Caco-2 (cell line): ENCODE results near the gene ZNF205. TPM values are rescaled to one million over a fixed set of nuclear protein-coding genes. Genes with fewer than 3 reads are reported as not detected.

ENCODE experiments used
- BruUV-seq: library from RNA; stranded (reverse); fragments of 400-500 nt; replicated peaks from 2 replicates; lab custom pipeline; 2021; lab: Mats Ljungman, UMichigan
- CTCF ChIA-PET: fragments of 300-600 bp; sonication (Branson Sonifier 250); formaldehyde crosslinking; loops from one replicate; lab custom pipeline; 2022; ENCODE audit warnings: antibody characterized with exemption; lab: Charles Lee
- POLR2A ChIA-PET: fragments of 300-600 bp; sonication (Branson Sonifier 250); formaldehyde crosslinking; loops from one replicate; lab custom pipeline; 2022; ENCODE audit warnings: antibody characterized with exemption; lab: Charles Lee
- DNase-seq, 2 experiments: peaks; one replicate each; pipeline versions ENCODE4 v3.0.0 to v3.0.0-alpha.2; 2020 to 2022
- H3K27me3 ChIP-seq: replicated peaks from 2 replicates; pipeline ENCODE4 v1.6.0; 2011; ENCODE audit warnings: low read length; ENCODE audit not compliant: control insufficient read depth, insufficient read depth
- H3K36me3 ChIP-seq: 2 replicates; pipeline ENCODE4 v1.5.1; 2011; ENCODE audit warnings: low read length; ENCODE audit not compliant: control insufficient read depth, insufficient read depth
- H3K4me1 ChIP-seq: fragments of 250-450 bp; sonication (Bioruptor Pico); 2 replicates; pipeline ENCODE4 v1.5.1; 2020; ENCODE audit warnings: mild to moderate bottlenecking
- H3K4me3 ChIP-seq: 2 replicates; pipeline ENCODE4 v1.5.1; 2011; ENCODE audit warnings: low read depth, mild to moderate bottlenecking, control low read depth, low read length
- H3K9me3 ChIP-seq: fragments of 250-450 bp; sonication (Bioruptor Pico); 2 replicates; pipeline ENCODE4 v1.5.1; 2020; ENCODE audit warnings: mild to moderate bottlenecking, moderate library complexity
- H3K27ac Mint-ChIP-seq: one replicate; pipeline ENCODE4 v1.8.0; 2022; ENCODE audit warnings: mixed read lengths; ENCODE audit not compliant: unreplicated experiment
- H3K27me3 Mint-ChIP-seq: one replicate; pipeline ENCODE4 v1.8.0; 2022; ENCODE audit warnings: mixed read lengths; ENCODE audit not compliant: insufficient read depth, unreplicated experiment
- H3K36me3 Mint-ChIP-seq: one replicate; pipeline ENCODE4 v1.8.0; 2022; ENCODE audit warnings: mild to moderate bottlenecking, mixed read lengths; ENCODE audit not compliant: insufficient read depth, unreplicated experiment
- H3K4me1 Mint-ChIP-seq: one replicate; pipeline ENCODE4 v1.8.0; 2022; ENCODE audit warnings: low read depth, mixed read lengths; ENCODE audit not compliant: unreplicated experiment
- H3K4me3 Mint-ChIP-seq: one replicate; pipeline ENCODE4 v1.8.0; 2022; ENCODE audit warnings: mild to moderate bottlenecking, moderate library complexity, mixed read lengths; ENCODE audit not compliant: unreplicated experiment
- H3K9me3 Mint-ChIP-seq: one replicate; pipeline ENCODE4 v1.8.0; 2022; ENCODE audit warnings: mixed read lengths; ENCODE audit not compliant: unreplicated experiment
- CTCF ChIP-seq, 2 experiments: fragments of 200-600 bp in 1 of 2; IDR thresholded peaks; 1 replicate in 1 of 2; 2 replicates in 1 of 2; pipeline versions ENCODE4 v1.5.1 to v1.8.0; 2011 to 2022; ENCODE audit warnings: antibody characterized with exemption in 1 of 2, control low read depth in 1 of 2, inconsistent platforms in 1 of 2, low read depth in 1 of 2, low read length in 1 of 2, mild to moderate bottlenecking in 1 of 2, moderate library complexity in 1 of 2; ENCODE audit not compliant: insufficient read depth in 1 of 2, severe bottlenecking in 1 of 2, unreplicated experiment in 1 of 2
- intact Hi-C: fragments of 100-400 bp; cut with micrococcal nuclease; formaldehyde crosslinking; loops from one replicate; pipeline ENCODE4 v1.10.0; 2022; ENCODE audit not compliant: unreplicated experiment
- total RNA-seq: library from RNA; stranded (reverse); gene quantifications from 2 replicates; pipeline ENCODE4 v1.2.3, GENCODE V29; 2022

The ZNF205 gene
- total RNA-seq, 1 experiment from 2014 or later = 13.5 TPM

- CTCF ChIA-PET = no interaction called here
- POLR2A ChIA-PET = no interaction called here
- Mint-ChIP-seq H3K4me1 (no peaks in the 10 kb centered on the region), H3K27ac (no peak overlapping the region), H3K27me3 (no peaks in the 10 kb centered on the region), H3K36me3 (peaks cover 4% of the 10 kb centered on the region), H3K9me3 (no peaks in the 10 kb centered on the region), H3K4me3 (no peak overlapping the region)
- peak in 1 of 2 experiments; percentile 22 for DNase-seq
- Histone ChIP-seq H3K36me3 (no peaks in the 10 kb centered on the region), H3K27me3 (no peaks in the 10 kb centered on the region), H3K9me3 (no peaks in the 10 kb centered on the region), H3K4me1 (no peaks in the 10 kb centered on the region), H3K4me3 (no peak overlapping the region)
- no peak for TF ChIP-seq CTCF (IDR thresholded peaks at IDR 0.05; ENCODE audit: insufficient read depth in 1 of 2, low read depth in 1 of 2, low read length in 1 of 2, severe bottlenecking in 1 of 2, unreplicated experiment in 1 of 2)
- no TSS peak for BruUV-seq
- intact Hi-C loops = no loop called here
Measured at GRCh38 chr16:3140603-3141427, 28.4 kb downstream of the ZNF205 start.

DNA sequence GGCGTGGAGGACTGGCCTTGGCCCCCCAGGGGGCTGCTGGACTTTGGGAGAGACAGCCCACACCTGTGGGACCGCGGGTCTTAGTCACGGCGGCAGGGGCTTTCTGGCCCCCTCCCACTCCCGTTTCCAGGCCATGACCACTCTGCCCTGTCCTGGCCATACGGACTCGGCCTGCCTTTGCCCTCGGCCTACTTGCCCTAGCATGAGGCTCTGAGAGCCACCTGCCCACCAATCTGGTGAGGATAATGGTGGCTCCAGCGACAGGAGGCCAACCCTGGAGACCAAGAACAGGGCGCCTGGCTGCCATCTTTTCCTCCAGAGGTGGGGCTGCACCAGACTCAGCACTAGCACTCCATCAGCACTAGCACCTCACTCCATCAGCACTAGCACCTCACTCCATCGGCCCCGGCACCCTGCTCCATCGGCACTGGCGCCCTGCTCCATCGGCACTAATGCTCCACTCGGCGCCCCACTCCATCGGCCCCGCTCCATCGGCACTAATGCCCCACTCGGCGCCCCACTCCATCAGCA, 29.5 kb downstream of the ZNF205 start:
- no peaks in the 10 kb centered on the region for H3K4me1 Mint-ChIP-seq
- no peaks in the 10 kb centered on the region for H3K27me3 Mint-ChIP-seq
- H3K4me3 Mint-ChIP-seq = no peak overlapping the region
- intact Hi-C loops = no loop called here
- ChIA-PET CTCF (no interaction called here), POLR2A (no interaction called here)
- H3K36me3 ChIP-seq = no peaks in the 10 kb centered on the region
- H3K4me1 ChIP-seq = no peaks in the 10 kb centered on the region
- no TSS peak for BruUV-seq
- H3K9me3 ChIP-seq = no peaks in the 10 kb centered on the region
- no peaks in the 10 kb centered on the region for H3K9me3 Mint-ChIP-seq
- TF ChIP-seq CTCF (IDR thresholded peaks at IDR 0.05; ENCODE audit: insufficient read depth in 1 of 2, low read depth in 1 of 2, low read length in 1 of 2, severe bottlenecking in 1 of 2, unreplicated experiment in 1 of 2) = no peak
- DNase-seq = peak in 1 of 2 experiments; percentile 21
- H3K27ac Mint-ChIP-seq = no peak overlapping the region
- H3K36me3 Mint-ChIP-seq = peaks cover 4% of the 10 kb centered on the region
- no peaks in the 10 kb centered on the region for H3K27me3 ChIP-seq
- H3K4me3 ChIP-seq = no peak overlapping the region

DNA sequence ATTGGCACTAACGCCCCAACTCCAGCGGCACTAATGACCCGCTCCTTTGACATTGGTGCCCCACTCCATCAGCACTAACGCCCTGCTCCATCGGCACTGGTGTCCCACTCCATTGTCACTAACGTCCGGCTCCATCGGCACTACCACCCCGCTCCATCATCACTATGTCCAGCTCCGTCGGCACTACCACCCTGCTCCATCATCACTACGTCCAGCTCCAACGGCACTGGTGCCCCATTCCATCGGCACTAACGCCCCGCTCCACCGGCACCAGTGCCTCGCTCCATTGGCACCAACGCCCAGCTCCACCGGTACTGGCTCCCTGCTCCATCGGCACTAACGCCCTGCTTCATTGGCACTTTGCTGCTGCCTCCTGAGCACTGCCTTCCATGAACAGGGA, 29.9 kb downstream of the ZNF205 start:
- intact Hi-C loops = no loop called here
- no peak for TF ChIP-seq CTCF (IDR thresholded peaks at IDR 0.05; ENCODE audit: insufficient read depth in 1 of 2, low read depth in 1 of 2, low read length in 1 of 2, severe bottlenecking in 1 of 2, unreplicated experiment in 1 of 2)
- Mint-ChIP-seq H3K9me3 (no peaks in the 10 kb centered on the region), H3K4me1 (no peaks in the 10 kb centered on the region), H3K27me3 (no peaks in the 10 kb centered on the region), H3K4me3 (no peak overlapping the region), H3K36me3 (peaks cover 4% of the 10 kb centered on the region), H3K27ac (no peak overlapping the region)
- ChIA-PET POLR2A (no interaction called here), CTCF (no interaction called here)
- no TSS peak for BruUV-seq
- DNase-seq = peak in 1 of 2 experiments; percentile 30
- H3K4me3 ChIP-seq = no peak overlapping the region
- H3K9me3 ChIP-seq = no peaks in the 10 kb centered on the region
- H3K4me1 ChIP-seq = no peaks in the 10 kb centered on the region
- H3K27me3 ChIP-seq = no peaks in the 10 kb centered on the region
- no peaks in the 10 kb centered on the region for H3K36me3 ChIP-seq
